HepG2 (cell line): ENCODE results near the gene TSPAN15. TPM values are rescaled to one million over a fixed set of nuclear protein-coding genes. Genes with fewer than 3 reads are reported as not detected.
A peak's percentile ranks its signal among the peaks of the same experiment; 100 is the strongest.

Source experiments
- ETV5 ChIP-seq: IDR thresholded peaks from 2 replicates; pipeline ENCODE4 v1.6.1; 2018; ENCODE audit warnings: missing biosample characterization, missing genetic modification reagents, inconsistent platforms, borderline replicate concordance
- FOXP4 ChIP-seq: sonication (generic); formaldehyde crosslinking; IDR thresholded peaks from 2 replicates; pipeline ENCODE4 v1.4.0; 2020; ENCODE audit warnings: missing genetic modification reagents
- HNF4A ChIP-seq: sonication (generic); formaldehyde crosslinking; IDR thresholded peaks from 2 replicates; pipeline ENCODE4 v1.4.0; 2020; ENCODE audit warnings: missing genetic modification reagents
- HOXA3 ChIP-seq: sonication (generic); formaldehyde crosslinking; IDR thresholded peaks from 2 replicates; pipeline ENCODE4 v1.5.0; 2020; ENCODE audit warnings: missing genetic modification reagents
- IKZF5 ChIP-seq: IDR thresholded peaks from 2 replicates; pipeline ENCODE4 v1.6.1; 2018; ENCODE audit warnings: missing genetic modification reagents, mild to moderate bottlenecking, missing compliant biosample characterization
- KIAA2018 ChIP-seq: sonication (generic); formaldehyde crosslinking; IDR thresholded peaks from 2 replicates; pipeline ENCODE4 v1.5.0; 2020; ENCODE audit warnings: mild to moderate bottlenecking, missing genetic modification reagents, borderline replicate concordance
- NR2F6 ChIP-seq, 2 experiments: IDR thresholded peaks; 2 replicates each; pipeline ENCODE4 v1.6.1; 2016; ENCODE audit warnings: antibody characterized with exemption in 1 of 2, mild to moderate bottlenecking in 1 of 2
- RBM22 ChIP-seq: fragments of 200-400 bp; formaldehyde crosslinking; optimal IDR thresholded peaks from 2 replicates; pipeline ENCODE3; 2017; ENCODE audit warnings: mild to moderate bottlenecking, low read length, moderate library complexity
- SOX13 ChIP-seq, 3 experiments: fragments of 450-650 bp in 1 of 3; sonication (generic) in 1 of 3; formaldehyde crosslinking in 1 of 3; IDR thresholded peaks in 2 of 3; conservative IDR thresholded peaks in 1 of 3; 2 replicates each; pipeline versions ENCODE4 v1.5.0 to v1.6.1; 2016 to 2020; ENCODE audit warnings: antibody characterized with exemption in 1 of 3, mild to moderate bottlenecking in 1 of 3, missing compliant biosample characterization in 1 of 3, missing genetic modification reagents in 1 of 3, moderate library complexity in 1 of 3
- TFAP4 ChIP-seq: sonication (generic); IDR thresholded peaks from 2 replicates; pipeline ENCODE4 v1.6.1; 2016; ENCODE audit warnings: low read depth, borderline replicate concordance
- ZNF282 ChIP-seq: fragments of 450-650 bp; IDR thresholded peaks from 2 replicates; pipeline ENCODE4 v1.6.1; 2018; ENCODE audit not compliant: partially characterized antibody
- ZNF335 ChIP-seq: sonication (generic); formaldehyde crosslinking; IDR thresholded peaks from 2 replicates; pipeline ENCODE4 v1.4.0; 2020; ENCODE audit warnings: missing genetic modification reagents
- ZNF550 ChIP-seq: sonication (generic); formaldehyde crosslinking; IDR thresholded peaks from 2 replicates; pipeline ENCODE4 v1.4.0; 2020; ENCODE audit warnings: mild to moderate bottlenecking, missing genetic modification reagents, borderline replicate concordance
- ZNF614 ChIP-seq: IDR thresholded peaks from 2 replicates; pipeline ENCODE4 v1.6.1; 2018; ENCODE audit warnings: missing biosample characterization, missing genetic modification reagents, inconsistent platforms, borderline replicate concordance
- ZNF644 ChIP-seq: IDR thresholded peaks from 2 replicates; pipeline ENCODE4 v1.6.1; 2016; ENCODE audit warnings: low read depth
- polyA plus RNA-seq, 8 experiments: library from polyadenylated mRNA; depleted of rRNA in 3 of 8; stranded (reverse) in 7 of 8; unstranded in 1 of 8; fragments of >200 nt; fragmentation: Illumina TruSeq in 4 of 8; extraction: Trizol in 4 of 8; gene quantifications; 2 replicates each; pipeline versions ENCODE4 v1.2.1 to v1.2.3, GENCODE V29; 2011 to 2016; ENCODE audit warnings: low read depth in 4 of 8, missing spikeins in 1 of 8, mixed read lengths in 1 of 8; ENCODE audit not compliant: insufficient read depth in 1 of 8
- total RNA-seq, 5 experiments: library from RNA; depleted of rRNA; stranded (reverse); fragments of >200 nt; fragmentation: Illumina TruSeq; extraction: Trizol; gene quantifications; 2 replicates each; pipeline ENCODE4 v1.2.3, GENCODE V29; 2016; ENCODE audit warnings: low read depth in 1 of 5

TSPAN15 gene
- total and polyA plus RNA-seq, 2 of the 13 experiments (the other 11 are each of a cell fraction or from before 2014, with no cell fraction given), result 0.27 to 3.2 TPM

- TF ChIP-seq FOXP4 (CRISPR knock-in tag) (peak; percentile 30; the same call in 1 of the 2 replicates), ZNF282 (no peak), IKZF5 (peak; percentile 65; the same call in 1 of the 2 replicates), NR2F6 (IDR thresholded peaks at IDR 0.05) (0 out of 2 replicates have a peak, but pooled peaks have one; percentile 10), NR2F6 (CRISPR knock-in tag; IDR thresholded peaks at IDR 0.05) (peak; percentile 39; the same call in 1 of the 2 replicates), SOX13 (IDR thresholded peaks at IDR 0.05) (no peak), SOX13 (CRISPR knock-in tag; conservative IDR thresholded peaks at IDR 0.05 in 1 of 2, IDR thresholded peaks at IDR 0.05 in 1 of 2) (peak in 1 of 2 experiments; percentile 49; a peak in 1 of 4 replicates), HNF4A (CRISPR knock-in tag) (peak; percentile 97), TFAP4 (peak; percentile 56; the same call in 1 of the 2 replicates), ETV5 (CRISPR knock-in tag) (peak; percentile 58; the same call in 1 of the 2 replicates), ZNF335 (CRISPR knock-in tag) (0 out of 2 replicates have a peak, but pooled peaks have one; percentile 38), ZNF644 (CRISPR knock-in tag) (peak; percentile 87; the same call in 1 of the 2 replicates), RBM22 (no peak), ZNF550 (CRISPR knock-in tag) (no peak), HOXA3 (peak; percentile 32; the same call in 1 of the 2 replicates), KIAA2018 (CRISPR knock-in tag) (no peak), ZNF614 (CRISPR knock-in tag) (peak; percentile 47; the same call in 1 of the 2 replicates)
These were observed 33.1 kb upstream of the TSPAN15 start (continued) for GRCh38 chr10:69418052-69418752.
